ENCODE results near the gene RWDD3. TPM values are rescaled to one million over a fixed set of nuclear protein-coding genes. Genes with fewer than 3 reads are reported as not detected.

RWDD3 gene
- polyA plus RNA-seq, 1 experiment = 11.1 TPM

GRCh38 chr1:95257758-95258157, 23.7 kb downstream of the RWDD3 start:
- TF ChIP-seq CTCF (IDR thresholded peaks at IDR 0.05; ENCODE audit: insufficient read depth, low read depth, low read length) = no peak
- Histone ChIP-seq H3K27me3 (ENCODE audit: control insufficient read depth, insufficient read depth, low read length) (no peaks in the 10 kb centered on the region), H3K4me3 (ENCODE audit: low read depth, low read length) (no peak overlapping the region), H3K36me3 (ENCODE audit: control insufficient read depth, insufficient read depth, low read length) (no peaks in the 10 kb centered on the region)
- no peak for DNase-seq (ENCODE audit: low read depth)
- ChIA-PET POLR2A (no interaction called here), CTCF (no interaction called here)

DNA sequence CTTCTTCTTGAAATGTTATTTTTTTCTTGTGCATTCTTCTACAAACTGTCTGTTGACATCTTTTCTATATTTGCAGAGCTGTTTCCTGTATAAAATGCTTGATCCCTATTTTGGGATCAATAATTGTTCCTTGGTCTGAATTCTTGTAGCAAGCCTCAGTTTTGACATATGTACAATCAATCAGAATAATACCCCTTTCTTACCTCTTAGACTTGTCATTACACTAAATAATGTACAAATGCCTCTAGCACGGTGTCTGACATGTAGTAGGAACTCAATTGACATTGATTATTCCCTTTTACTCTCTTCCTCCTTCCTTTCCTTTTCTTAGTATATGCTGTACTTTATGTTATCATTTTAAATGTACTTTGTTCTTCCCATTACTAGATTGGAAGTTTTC, 25.2 kb downstream of the RWDD3 start:
- no peak for DNase-seq (ENCODE audit: low read depth)
- no peak overlapping the region for H3K4me3 ChIP-seq (ENCODE audit: low read depth, low read length)
- H3K36me3 ChIP-seq (ENCODE audit: control insufficient read depth, insufficient read depth, low read length) = no peaks in the 10 kb centered on the region
- TF ChIP-seq CTCF (IDR thresholded peaks at IDR 0.05; ENCODE audit: insufficient read depth, low read depth, low read length) = no peak
- no peaks in the 10 kb centered on the region for H3K27me3 ChIP-seq (ENCODE audit: control insufficient read depth, insufficient read depth, low read length)
- POLR2A ChIA-PET = no interaction called here
- CTCF ChIA-PET = no interaction called here

DNA sequence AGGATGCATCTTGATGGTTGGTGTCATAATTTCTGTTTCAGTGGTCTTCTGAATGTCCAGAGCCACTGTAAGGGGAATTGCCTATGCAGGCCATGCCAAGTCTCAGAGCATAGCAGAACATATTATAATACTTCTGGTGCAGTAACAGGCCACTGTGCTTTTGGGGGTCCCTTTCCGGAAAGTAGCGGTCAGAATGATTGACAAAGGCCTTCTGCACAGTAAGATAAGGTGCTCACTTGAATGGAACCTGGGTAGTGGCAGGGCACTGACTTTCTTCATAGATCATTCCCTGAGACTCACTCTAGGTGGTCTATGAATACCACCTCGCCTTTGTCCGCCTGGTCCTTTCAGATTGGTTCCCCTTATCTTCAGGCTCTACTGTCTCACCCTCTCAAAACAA, 28.9 kb downstream of the RWDD3 start:
- CTCF ChIA-PET = no interaction called here
- H3K36me3 ChIP-seq (ENCODE audit: control insufficient read depth, insufficient read depth, low read length) = no peaks in the 10 kb centered on the region
- DNase-seq (ENCODE audit: low read depth) = no peak

GRCh38 chr1:95263450-95263849, 29.4 kb downstream of the RWDD3 start:
- no peaks in the 10 kb centered on the region for H3K27me3 ChIP-seq (ENCODE audit: control insufficient read depth, insufficient read depth, low read length)
- CTCF ChIA-PET = no interaction called here
- H3K4me3 ChIP-seq (ENCODE audit: low read depth, low read length) = no peak overlapping the region
- H3K36me3 ChIP-seq (ENCODE audit: control insufficient read depth, insufficient read depth, low read length) = no peaks in the 10 kb centered on the region
- TF ChIP-seq CTCF (IDR thresholded peaks at IDR 0.05; ENCODE audit: insufficient read depth, low read depth, low read length) = no peak
- DNase-seq (ENCODE audit: low read depth) = no peak
- POLR2A ChIA-PET = no interaction called here

More for the DNA sequence above, 28.9 kb downstream of the RWDD3 start:
- Histone ChIP-seq H3K27me3 (ENCODE audit: control insufficient read depth, insufficient read depth, low read length) (no peaks in the 10 kb centered on the region), H3K4me3 (ENCODE audit: low read depth, low read length) (no peak overlapping the region)
- TF ChIP-seq CTCF (IDR thresholded peaks at IDR 0.05; ENCODE audit: insufficient read depth, low read depth, low read length) = no peak
- POLR2A ChIA-PET = no interaction called here

DNA sequence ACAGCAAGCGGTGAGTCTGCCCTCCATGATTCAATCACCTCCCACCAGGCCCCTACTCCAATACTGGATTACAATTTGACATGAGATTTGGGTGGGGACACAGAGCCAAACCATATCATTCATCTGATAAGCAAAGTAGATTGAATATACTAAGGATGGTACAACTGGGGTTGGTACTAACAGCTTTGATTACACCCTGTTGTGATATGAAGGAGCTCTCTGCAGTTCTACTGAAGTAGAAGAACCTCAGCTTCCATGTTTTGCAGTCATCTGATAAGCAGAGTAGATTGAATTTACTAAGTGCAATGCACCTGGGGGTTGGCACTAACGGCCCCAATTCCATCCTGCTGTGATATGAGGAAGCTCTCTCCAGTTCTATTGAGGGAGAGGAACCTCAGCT, 31.1 kb downstream of the RWDD3 start:
- no peak for DNase-seq (ENCODE audit: low read depth)
- CTCF ChIA-PET = no interaction called here
- no peaks in the 10 kb centered on the region for H3K36me3 ChIP-seq (ENCODE audit: control insufficient read depth, insufficient read depth, low read length)
- POLR2A ChIA-PET = no interaction called here
- H3K4me3 ChIP-seq (ENCODE audit: low read depth, low read length) = no peak overlapping the region
- no peak for TF ChIP-seq CTCF (IDR thresholded peaks at IDR 0.05; ENCODE audit: insufficient read depth, low read depth, low read length)
- H3K27me3 ChIP-seq (ENCODE audit: control insufficient read depth, insufficient read depth, low read length) = no peaks in the 10 kb centered on the region

Measured in BJ (cell line).